GM21619 (cell line): ENCODE measurements around the gene PDXK.

Experiments
- ATAC-seq: cut with Tn5 transposase; IDR thresholded peaks from one replicate; pipeline ENCODE4 v1.9.1; 2021; ENCODE audit not compliant: unreplicated experiment

PDXK gene

DNA sequence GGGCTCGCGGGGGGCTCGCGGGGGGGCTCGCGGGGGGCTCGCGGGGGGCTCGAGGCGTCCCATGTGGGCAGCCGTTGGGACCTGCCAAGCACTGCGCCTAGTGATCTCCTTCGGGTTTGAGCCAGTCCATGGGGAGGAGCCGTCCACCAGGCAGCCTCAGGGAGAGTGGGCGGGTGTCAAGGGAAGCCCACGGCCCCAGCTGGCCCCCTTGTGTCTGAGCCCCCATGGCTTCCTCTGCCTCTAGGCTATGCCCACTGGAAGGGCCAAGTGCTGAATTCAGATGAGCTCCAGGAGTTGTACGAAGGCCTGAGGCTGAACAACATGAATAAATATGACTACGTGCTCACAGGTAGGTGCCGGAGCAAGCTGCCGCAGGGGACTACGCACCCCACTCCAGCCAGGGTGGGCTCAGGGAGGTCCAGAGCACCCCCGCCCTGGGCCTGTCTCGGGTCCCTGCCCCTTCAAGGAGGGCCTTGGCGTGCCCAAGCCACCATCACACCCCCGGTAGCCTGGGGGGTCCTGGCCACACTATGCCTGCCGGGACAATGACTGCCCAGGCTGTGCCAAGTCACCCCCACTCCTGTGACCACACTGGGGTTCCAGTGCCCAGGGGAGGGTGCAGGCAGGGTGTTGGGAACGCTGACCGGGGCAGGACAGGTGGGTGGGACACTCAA lies 22.6 kb downstream of the PDXK start:
- ATAC-seq: no peak

DNA sequence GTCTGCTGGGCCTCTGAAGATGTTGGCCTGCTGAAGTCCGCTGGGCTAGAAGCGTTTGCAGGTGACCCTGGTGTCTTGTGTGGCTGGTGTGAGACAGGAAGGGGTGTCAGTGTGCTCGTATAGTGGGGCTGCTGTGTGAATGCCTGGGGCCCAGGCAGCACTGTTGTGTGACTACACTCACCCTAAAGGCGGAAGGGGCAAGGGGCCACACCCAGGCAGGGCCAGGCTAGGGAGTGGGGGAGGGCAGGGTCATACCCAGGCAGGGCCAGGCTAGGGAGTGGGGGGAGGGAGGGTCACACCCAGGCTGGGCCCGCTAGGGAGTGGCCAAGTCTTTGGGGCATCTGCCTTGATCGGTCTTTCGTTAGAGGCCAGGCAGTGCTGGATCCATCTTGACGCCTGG lies 25.0 kb downstream of the PDXK start:
- no peak for ATAC-seq

DNA sequence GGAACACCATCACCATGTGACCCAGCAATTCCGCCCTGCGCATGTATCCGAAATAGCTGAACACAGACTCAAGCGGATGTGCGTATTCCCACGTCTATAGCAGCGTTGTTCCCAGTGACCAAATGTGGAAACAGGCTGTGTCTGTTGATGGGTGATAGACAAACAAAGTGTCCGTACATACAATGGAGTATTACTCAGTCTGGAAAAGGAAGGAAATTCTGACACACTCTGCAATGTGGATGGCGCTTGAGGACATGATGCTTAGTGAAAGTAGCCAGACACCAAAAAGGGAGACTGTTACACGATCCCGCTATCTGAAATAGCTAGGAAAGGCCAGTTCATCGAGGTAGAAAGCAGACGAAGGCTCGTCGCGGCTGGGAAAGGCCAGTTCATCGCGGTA lies 25.8 kb downstream of the PDXK start:
- no peak for ATAC-seq

DNA sequence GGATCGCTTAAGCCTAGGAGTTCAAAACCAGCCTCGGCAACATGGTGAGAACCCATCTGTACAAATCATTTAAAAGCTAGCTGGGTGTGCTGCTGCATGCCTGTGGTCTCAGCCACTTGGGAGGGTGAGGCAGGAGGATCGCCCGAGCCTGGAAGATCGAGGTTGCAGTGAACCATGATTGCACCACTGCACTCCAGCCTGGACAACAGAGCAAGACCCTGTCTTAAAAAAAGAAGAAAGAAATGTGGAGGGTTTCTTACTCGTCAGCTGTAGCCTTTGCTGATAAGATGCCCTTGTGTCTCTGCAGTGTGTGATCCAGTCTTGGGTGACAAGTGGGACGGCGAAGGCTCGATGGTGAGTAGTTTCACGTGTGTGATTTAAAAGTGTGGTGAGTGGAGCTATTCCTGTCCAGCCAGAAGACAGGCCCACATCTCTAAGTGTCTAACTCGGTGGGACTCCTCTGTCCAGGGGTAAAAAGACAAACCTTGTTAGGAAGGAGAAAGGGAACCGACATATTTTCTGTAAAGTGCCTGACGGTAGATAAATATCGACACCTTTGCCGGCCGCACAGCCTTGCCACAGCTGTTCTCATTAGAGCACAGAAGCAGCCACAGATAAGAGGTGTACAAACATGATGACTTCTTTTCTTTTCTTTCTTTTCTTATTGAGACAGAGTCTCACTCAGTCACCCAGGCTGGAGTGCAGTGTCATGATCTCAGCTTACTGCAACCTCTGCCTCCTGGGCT lies 27.0 kb downstream of the PDXK start:
- ATAC-seq: no peak

DNA sequence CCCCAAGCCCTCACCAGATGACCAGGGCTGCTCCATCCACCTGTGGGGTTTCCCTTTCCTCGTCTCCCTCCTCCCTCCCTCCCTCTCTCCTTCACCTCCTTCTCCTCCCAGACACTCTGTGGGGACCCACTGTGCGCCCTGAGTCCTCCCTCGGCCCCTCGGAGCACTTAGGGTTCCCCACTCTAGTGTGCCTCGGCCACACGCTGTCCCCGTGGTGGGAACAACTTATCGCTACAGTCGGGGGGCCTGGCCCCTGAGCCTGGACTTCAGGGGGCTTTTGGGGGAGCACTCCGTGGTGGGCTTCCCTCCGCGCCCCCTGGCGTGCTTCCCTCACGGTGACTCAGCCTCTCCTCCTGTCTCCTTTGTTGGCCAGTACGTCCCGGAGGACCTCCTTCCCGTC lies 29.7 kb downstream of the PDXK start:
- ATAC-seq: no peak

DNA sequence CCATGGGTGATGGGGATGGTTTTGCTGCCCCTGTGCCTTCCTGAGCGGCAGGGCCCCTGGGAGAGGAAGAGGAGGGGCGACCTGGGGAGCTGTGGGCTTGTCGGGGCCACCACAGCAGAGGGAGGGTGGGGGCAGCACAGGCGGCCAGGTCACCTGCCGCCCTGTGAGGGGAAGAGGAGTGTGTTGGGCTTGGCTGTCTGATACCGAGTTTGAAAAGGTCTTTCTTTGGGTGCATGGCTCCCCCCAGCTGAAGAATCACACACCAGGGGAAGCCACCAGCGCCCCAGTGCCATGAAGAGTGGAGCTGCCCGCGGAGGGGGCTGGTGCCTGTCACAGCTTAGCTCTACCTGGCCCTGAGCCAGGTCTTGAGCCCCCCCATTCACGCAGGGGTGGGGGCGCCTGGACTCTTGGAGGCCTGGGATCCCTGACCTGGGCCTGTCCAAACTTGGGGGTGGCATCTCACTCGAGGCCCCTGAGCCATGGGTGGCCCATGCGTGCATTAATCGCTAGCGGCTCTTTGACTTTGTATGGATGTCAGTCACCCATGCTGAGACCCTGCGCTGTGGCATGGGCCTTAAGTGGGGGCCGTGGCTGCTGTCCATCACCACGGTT lies 30.8 kb downstream of the PDXK start:
- no peak for ATAC-seq

DNA sequence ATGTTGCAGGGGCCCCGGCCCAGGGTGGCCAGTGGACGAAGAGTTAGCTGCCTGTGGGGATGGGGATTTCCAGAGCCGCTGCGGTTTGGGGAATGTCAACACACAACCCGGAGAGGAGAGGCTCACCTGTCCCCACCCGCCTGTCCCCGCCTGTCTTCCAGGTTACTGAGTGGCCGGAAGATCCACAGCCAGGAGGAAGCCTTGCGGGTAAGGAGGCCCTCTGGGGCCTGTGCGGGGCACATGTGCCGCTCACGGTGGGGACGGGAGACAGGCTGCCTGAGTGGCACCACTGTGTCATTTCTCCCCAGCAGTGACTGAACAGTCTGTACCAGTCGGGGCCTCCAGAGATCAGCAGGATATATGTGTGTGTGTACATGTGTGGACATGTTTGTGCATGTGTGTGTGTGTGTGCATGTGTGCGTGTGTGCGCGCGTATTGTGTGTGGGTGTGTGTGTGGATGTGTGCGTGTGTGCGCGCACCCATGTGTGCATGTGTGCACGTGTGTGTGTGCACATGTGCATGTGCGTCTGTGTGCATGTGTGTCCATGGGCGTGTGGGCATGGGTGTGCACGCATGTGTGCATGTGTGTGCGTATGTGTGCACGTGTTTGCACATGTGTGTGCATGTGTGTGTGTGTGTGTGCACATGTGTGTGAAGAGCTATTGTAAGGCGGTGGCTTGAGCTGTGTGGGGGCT lies 31.6 kb downstream of the PDXK start:
- ATAC-seq: no peak

DNA sequence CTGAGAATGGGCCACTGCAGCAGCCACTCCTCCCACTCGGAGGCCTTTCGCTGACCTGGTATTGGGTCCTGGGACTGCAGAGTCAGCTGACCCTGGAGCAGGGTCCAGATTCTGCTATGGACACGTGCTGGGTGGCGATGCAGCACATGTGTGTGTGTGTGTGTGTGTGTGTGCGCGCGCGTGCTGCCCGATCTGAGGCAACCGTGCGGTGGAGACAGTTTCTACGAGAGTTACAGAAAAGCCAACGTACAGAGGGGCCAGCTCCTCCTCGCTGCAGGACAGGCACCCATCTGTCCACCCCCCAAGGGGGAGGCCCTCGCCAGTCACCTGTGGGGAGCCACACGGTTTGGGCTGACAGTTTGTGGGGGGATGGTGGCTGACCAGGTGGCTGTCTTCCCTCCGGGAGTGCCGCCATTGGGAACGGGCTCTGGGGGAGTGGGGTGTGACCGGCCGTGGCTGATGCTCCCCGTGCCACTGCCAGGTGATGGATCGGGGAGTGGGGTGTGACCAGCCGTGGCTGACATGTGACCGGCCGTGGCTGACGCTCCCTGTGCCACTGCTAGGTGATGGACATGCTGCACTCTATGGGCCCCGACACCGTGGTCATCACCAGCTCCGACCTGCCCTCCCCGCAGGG lies 33.1 kb downstream of the PDXK start:
- ATAC-seq: no peak

DNA sequence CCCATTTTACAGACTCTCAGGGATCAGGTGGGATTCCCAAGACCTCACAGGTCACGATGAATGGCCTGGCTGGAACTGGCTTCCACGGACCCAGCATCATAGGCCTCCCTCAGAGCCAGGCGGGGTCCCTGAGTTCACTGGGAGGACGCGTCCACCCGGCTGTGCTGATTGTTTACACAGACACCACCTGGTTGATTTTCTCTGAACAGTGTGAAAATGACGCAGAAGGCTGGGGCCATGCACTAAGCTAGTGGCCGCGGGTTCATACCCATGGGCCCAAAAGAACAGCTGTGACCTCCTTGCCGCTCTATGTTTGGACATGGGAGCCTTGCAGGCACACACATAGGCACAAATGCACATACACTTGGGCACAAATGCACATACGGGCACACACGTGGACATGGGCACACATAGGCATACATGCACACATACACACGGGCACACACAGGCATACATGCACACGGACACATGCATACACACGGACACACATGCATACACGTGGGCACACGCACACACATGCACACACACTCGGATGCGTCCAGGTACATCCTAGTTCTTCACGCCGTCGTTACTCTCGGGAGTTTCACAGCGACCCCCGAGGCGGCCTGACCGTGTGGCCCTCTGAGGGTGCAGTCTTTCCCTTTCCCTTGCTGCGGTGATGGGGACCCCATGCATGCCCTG lies 34.0 kb downstream of the PDXK start:
- ATAC-seq: no peak

DNA sequence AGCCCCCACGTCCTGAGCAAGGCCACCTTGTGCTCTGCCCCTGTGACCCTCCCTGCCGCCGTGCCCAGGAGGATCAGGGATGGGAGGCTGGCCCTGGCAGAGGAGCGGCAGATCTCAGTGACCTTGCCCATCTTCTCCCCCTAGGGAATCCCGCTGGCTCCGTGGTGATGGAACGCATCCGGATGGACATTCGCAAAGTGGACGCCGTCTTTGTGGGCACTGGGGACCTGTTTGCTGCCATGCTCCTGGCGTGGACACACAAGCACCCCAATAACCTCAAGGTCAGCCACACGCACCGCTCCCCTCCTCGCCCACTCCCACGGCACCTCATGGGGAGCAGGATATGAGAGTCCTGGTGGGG lies 34.5 kb downstream of the PDXK start:
- no peak for ATAC-seq

DNA sequence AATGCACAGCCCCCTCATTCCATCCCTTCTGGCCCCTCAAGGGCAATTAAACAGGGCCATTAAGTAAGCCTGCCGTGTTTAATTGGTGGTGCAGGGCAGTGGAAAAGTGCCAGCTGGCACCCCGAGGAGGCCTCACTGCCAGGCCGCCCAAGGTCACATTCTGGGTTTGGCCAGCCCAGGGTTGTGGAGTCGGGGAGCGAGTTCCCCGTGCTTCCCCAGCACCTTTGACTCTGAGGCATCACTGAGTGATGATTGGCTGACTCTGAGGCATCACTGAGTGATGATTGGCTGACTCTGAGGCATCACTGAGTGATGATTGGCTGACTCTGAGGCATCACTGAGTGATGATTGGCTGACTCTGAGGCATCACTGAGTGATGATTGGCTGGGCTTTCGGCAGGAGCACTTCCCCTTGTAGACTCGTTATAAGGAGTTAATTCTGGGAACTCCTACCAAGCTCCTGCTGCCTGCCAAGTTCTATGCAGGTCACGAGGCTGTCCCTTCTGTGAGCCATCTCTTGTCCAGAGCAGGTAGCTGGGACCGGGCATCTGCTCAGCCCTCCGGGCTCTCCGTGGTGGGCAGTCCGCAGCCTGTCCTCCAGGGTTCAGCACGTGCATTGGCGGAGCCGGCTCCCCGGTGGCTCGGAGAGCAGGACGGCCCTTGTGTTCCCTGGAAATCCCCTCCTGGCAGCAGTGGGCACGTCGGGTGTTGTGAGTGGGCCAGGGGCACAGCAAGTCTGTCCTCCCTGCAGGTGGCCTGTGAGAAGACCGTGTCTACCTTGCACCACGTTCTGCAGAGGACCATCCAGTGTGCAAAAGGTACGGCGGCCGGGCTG lies 36.2 kb downstream of the PDXK start:
- no peak for ATAC-seq

DNA sequence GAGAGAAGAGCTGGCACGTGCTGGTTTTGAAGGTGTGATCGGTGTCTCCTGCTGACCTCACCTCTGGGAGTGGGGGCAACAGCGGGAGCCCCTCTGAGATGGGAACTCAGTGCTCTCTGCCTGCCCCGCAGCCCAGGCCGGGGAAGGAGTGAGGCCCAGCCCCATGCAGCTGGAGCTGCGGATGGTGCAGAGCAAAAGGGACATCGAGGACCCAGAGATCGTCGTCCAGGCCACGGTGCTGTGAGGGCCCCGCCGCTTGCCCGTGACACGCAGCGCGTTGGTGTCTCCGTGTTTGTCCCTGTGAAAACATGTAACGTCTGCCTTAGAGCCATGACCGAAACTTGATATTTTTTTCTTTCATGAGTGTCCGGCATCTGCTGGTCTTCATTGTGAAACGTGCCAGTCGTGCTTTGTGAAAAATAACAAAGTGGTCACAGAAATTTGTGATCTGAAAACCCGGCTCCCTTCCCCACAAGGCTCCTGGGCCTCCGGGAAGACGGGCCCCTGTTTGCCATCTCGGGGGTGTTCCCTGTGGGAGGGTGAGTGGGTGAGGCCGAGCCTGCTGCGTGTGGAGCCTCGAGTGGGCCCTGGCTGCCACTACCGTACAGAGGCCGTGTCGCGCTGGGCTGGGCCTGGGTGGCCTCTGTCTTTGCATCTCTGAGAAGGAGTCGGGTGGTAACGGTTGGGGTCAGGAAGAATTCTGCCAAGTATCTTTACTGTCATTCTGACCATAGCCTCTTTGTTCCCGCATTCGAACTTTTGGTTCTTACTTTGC lies 37.1 kb downstream of the PDXK start:
- no peak for ATAC-seq

DNA sequence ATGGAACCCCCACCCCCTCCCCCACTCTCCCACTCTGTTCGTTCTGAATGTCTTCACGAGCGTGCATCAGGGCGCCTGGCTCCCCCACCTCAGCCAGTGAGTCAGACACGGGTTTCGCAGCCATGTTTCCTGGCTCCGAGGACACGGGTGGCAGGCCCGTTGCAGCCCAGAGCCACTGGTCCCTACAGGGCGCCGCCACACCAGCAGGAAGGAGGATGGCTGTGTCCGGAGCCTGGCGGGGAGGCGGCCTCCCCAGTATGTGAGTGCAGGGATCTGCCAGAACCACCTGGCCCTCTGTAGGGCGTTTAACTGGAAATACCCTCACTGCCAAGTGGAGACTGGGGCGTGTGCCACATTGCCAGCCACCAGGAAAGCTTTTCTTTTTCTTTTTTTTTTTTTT lies 38.7 kb downstream of the PDXK start:
- no peak for ATAC-seq

DNA sequence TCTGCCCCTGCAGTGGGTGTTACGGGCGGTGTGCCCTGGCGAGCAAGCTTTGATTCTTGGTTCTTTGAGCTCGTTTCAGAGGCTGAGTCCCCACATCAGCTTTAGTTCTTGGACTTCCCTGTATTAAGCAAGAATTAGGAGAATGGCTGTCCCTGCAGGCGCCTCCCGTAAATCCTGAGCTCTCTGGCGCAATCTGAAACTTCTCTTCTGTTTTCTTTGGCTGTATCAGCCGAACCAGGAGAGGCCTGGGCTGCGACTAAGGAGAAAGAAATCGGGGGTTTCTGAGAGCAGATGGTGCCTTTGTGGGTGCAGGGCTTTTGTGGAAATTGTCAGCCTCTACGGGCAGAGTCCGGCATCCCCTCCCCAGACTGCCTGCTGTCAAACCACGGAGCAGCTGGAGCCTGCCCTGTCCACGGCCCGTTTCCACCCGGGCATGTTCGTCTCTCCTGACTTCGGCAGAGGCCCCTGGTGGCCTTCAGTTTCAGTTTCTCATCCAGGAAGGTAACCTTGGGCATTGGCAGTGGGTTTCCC lies 39.2 kb downstream of the PDXK start:
- ATAC-seq: no peak

DNA sequence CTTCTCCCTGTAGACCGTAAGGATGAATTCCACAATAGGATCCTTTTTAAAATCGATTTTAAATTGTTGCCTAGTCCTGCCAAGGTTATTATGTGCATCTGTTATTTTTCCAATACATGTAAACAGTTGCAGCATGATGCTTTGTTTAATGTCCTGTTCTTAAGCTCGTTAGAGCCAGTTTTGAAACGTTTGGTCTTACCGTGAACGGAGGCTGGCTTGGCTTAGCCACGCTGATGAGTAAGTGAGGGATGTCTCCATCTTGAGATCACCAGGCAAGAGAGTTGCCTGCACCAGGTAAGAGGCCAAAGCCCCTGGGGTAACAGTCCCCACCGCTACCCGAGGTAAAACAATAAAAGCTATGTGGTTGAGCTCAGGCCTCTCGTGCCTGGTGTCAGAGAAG lies 39.9 kb downstream of the PDXK start:
- no peak for ATAC-seq

DNA sequence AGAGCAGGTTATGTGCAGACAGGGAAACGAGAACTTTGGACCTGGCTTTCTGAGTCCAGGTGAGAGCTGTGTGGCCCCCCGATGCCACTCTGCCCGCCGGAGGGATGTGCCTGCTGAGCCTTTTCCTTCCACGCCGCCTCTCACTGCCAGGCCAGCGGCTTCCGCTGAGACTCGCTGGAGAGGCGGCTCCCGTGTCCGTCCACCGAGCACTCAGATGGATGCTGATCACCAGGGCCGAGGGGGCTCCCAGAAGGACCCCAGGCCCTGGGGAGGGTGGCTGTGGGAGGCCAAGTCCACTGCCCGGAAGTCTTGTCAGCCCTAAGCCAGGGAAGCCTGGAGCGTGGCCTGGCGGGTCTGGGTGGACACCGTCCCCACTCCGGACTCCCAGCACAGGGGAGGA lies 40.7 kb downstream of the PDXK start:
- no peak for ATAC-seq

DNA sequence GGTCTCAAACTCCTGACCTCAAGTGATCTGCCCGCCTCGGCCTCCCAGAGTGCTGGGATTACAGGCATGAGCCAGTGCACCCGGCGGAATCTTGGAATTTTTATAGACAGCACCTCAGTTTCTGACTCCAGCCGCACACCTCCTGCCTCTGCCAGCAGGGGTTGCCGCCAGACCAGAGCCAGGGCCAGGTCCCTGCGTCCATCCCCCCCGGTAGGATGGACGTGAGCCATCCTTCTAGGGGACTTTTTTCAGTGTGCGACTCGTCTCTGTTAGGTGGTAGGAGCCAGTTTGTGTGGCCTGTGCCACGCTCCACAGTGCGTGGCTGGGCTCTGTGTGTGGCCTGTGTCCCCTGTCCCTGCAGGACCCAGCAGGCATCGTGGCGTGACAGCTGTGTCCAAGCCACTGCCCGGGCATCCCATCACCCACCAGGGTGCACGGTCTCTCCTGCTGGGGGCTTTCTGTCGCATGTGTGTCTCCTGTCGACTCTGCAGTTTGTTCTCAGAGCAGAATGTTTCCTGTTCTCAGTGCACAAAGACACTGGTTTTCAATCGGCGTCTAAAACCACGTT lies 41.5 kb downstream of the PDXK start:
- no peak for ATAC-seq

DNA sequence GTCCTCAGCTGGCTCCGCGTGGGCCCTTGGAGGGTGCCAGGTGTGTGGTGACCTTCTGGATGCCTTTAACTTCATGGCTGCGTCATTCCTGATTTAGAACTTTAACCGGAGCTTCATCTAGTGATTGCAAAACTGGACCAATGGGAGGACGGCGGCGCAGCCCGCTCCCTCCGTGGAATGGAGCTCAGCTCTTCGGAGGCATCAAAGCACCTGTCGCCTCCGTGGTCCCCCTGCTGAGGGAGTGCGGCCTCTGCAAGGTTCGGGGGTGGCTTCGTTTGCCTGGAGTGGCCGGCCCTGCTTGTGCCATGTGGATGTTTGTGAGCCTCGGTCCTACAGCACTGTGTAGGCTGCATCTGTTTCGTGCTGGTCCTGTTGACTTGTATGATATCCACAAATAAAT lies 43.0 kb downstream of the PDXK start:
- no peak for ATAC-seq
